HUDEP-2 (cell line): ENCODE measurements around the gene COQ8A.
"Not testable (repeated sequence)": the region's sequence is repeated elsewhere in the genome, so short reads cannot be mapped to it uniquely, and the experiment has no call there.

Experiments
- DNase-seq, 76 experiments: peaks; one replicate each; lab custom pipeline; 2025; ENCODE audit not compliant: unreplicated experiment in 76 of 76; lab: John Stamatoyannopoulos, UW

Gene COQ8A

GRCh38 chr1:226950871-226951270 is 10.8 kb downstream of the COQ8A start:
- no peak for DNase-seq

GRCh38 chr1:226951286-226952117 is 11.4 kb downstream of the COQ8A start:
- no peak for DNase-seq

GRCh38 chr1:226952118-226952441 is 12.0 kb downstream of the COQ8A start:
- no peak for DNase-seq

- no peak for DNase-seq
These were observed 13.2 kb downstream of the COQ8A start for GRCh38 chr1:226953175-226953800.

- no peak for DNase-seq
These were observed 14.2 kb downstream of the COQ8A start for GRCh38 chr1:226954337-226954736.

GRCh38 chr1:226954777-226955176 is 14.7 kb downstream of the COQ8A start:
- no peak for DNase-seq

- DNase-seq, result not testable (repeated sequence)
These were observed 15.8 kb downstream of the COQ8A start for GRCh38 chr1:226955857-226956256.

GRCh38 chr1:226956942-226957713 is 17.0 kb downstream of the COQ8A start:
- DNase-seq, result no peak

GRCh38 chr1:226957714-226958113 is 17.6 kb downstream of the COQ8A start:
- DNase-seq, result no peak

- no peak for DNase-seq
These were observed 18.2 kb downstream of the COQ8A start for GRCh38 chr1:226958300-226958699.

GRCh38 chr1:226960256-226960655 is 20.2 kb downstream of the COQ8A start:
- DNase-seq, result no peak

GRCh38 chr1:226960944-226961765 is 21.1 kb downstream of the COQ8A start:
- DNase-seq, result no peak

GRCh38 chr1:226962421-226963391 is 22.6 kb downstream of the COQ8A start:
- no peak for DNase-seq

GRCh38 chr1:226964068-226964425 is 24.0 kb downstream of the COQ8A start:
- no peak for DNase-seq

- no peak for DNase-seq
These were observed 24.8 kb downstream of the COQ8A start for GRCh38 chr1:226964611-226965486.

GRCh38 chr1:226965581-226966440 is 25.7 kb downstream of the COQ8A start:
- no peak for DNase-seq

- DNase-seq, result no peak
These were observed 26.6 kb downstream of the COQ8A start for GRCh38 chr1:226966683-226967082.

GRCh38 chr1:226967665-226968064 is 27.6 kb downstream of the COQ8A start:
- DNase-seq, result no peak
